Sigmoid colon (tissue), 4 donors: ENCODE measurements around the gene DAB2.

Experiments used
- CTCF ChIP-seq, 4 experiments: fragments of 450-650 bp in 3 of 4; fragments of 200-600 bp in 1 of 4; IDR thresholded peaks; one replicate each; pipeline ENCODE4 v1.5.1; 2016 to 2019; ENCODE audit warnings: antibody characterized with exemption in 4 of 4, mild to moderate bottlenecking in 3 of 4, moderate library complexity in 2 of 4
- EP300 ChIP-seq, 4 donors: sonication (generic); formaldehyde crosslinking; IDR thresholded peaks; one replicate each; pipeline ENCODE4 v1.6.1; 2017; ENCODE audit warnings: antibody characterized with exemption in 4 of 4
- POLR2A ChIP-seq, 2 donors: fragments of 450-650 bp; IDR thresholded peaks; one replicate each; pipeline ENCODE4 v1.6.1; 2016; ENCODE audit warnings: antibody characterized with exemption in 2 of 2, mild to moderate bottlenecking in 2 of 2, moderate library complexity in 2 of 2
- POLR2AphosphoS5 ChIP-seq, 4 donors: sonication (generic); formaldehyde crosslinking; IDR thresholded peaks; one replicate each; pipeline ENCODE4 v1.6.1; 2017; ENCODE audit warnings: antibody characterized with exemption in 4 of 4

GRCh38 chr5:39415201-39415600, 9.6 kb downstream of the DAB2 start:
- TF ChIP-seq CTCF (IDR thresholded peaks at IDR 0.05) (no peak), POLR2A (IDR thresholded peaks at IDR 0.05) (no peak), POLR2AphosphoS5 (IDR thresholded peaks at IDR 0.05) (peak in 1 of 4 donors; percentile 15), EP300 (IDR thresholded peaks at IDR 0.05) (no peak)
